ENCODE data around the gene SORL1. TPM values are rescaled to one million over a fixed set of nuclear protein-coding genes. Genes with fewer than 3 reads are reported as not detected.

The SORL1 gene
- total RNA-seq, 2 experiments from 2014 or later: 228 to 411 TPM

GRCh38 chr11:121555121-121555520 is 103.0 kb downstream of the SORL1 start:
- Histone ChIP-seq H3K9me3 (ENCODE audit: low read length) (no peaks in the 10 kb centered on the region), H3K79me2 (ENCODE audit: insufficient read depth, low read depth, low read length) (peaks cover 18% of the 10 kb centered on the region; the same call in 1 of the 2 replicates), H3K36me3 (ENCODE audit: insufficient read depth, low read length) (peaks cover 100% of the 10 kb centered on the region), H2AFZ (ENCODE audit: low read length) (no peak overlapping the region), H3K27ac (ENCODE audit: low read depth, low read length, poor library complexity, severe bottlenecking) (no peak overlapping the region), H3K4me3 (ENCODE audit: low read depth, low read length, poor library complexity, severe bottlenecking) (no peak overlapping the region), H4K20me1 (ENCODE audit: insufficient read depth, low read length) (no peaks in the 10 kb centered on the region), H3K9me2 (ENCODE audit: insufficient read depth, low read length) (no peaks in the 10 kb centered on the region), H3K4me1 (ENCODE audit: insufficient read depth, low read length, poor library complexity, severe bottlenecking) (no peaks in the 10 kb centered on the region), H3K4me2 (ENCODE audit: low read length) (no peak overlapping the region)
- DNase-seq (ENCODE audit: low spot score): no peak
- ChIA-PET CTCF (ENCODE audit: unreplicated experiment) (no interaction called here), POLR2A (interaction anchor here (0.6 to 2.0 kb wide), 2 partner anchors 11 to 26 kb away, joined by 3 to 8 read pairs; no protein-coding TSS in a partner anchor)
- TF ChIP-seq EZH2phosphoT487 (IDR thresholded peaks at IDR 0.05; ENCODE audit: borderline replicate concordance, low read depth, low read length): no peak
- TF ChIP-seq, protein P1, sequence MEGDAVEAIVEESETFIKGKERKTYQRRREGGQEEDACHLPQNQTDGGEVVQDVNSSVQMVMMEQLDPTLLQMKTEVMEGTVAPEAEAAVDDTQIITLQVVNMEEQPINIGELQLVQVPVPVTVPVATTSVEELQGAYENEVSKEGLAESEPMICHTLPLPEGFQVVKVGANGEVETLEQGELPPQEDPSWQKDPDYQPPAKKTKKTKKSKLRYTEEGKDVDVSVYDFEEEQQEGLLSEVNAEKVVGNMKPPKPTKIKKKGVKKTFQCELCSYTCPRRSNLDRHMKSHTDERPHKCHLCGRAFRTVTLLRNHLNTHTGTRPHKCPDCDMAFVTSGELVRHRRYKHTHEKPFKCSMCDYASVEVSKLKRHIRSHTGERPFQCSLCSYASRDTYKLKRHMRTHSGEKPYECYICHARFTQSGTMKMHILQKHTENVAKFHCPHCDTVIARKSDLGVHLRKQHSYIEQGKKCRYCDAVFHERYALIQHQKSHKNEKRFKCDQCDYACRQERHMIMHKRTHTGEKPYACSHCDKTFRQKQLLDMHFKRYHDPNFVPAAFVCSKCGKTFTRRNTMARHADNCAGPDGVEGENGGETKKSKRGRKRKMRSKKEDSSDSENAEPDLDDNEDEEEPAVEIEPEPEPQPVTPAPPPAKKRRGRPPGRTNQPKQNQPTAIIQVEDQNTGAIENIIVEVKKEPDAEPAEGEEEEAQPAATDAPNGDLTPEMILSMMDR (conservative IDR thresholded peaks at IDR 0.05; ENCODE audit: low read length): no peak
- intact Hi-C loops (cut with micrococcal nuclease; ENCODE audit: unreplicated experiment): no loop called here
- BruUV-seq (replicated peaks): no TSS peak

DNA sequence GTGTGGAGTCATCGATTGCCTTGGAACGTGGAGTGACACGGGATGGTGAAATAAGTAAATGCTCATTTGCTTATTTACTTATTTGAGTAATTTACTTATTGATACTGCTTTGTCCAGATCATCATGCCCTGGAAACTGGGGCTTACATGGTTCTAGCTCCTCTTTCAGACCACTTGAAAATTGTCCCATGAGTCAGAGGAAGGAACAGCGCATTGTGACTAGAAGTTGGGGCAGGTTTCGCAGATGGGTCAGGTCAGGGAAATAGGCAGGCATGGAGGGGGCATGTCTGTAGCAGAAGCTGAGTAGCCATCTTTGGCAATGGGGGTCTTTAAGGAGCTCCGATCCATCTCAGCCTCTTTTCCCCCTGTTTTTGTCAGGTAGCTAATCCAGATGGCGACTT is 104.8 kb downstream of the SORL1 start:
- no peak overlapping the region for H2AFZ ChIP-seq (ENCODE audit: low read length)
- intact Hi-C loops (cut with micrococcal nuclease; ENCODE audit: unreplicated experiment): no loop called here
- no peaks in the 10 kb centered on the region for H3K9me3 ChIP-seq (ENCODE audit: low read length)
- H3K27ac ChIP-seq (ENCODE audit: low read depth, low read length, poor library complexity, severe bottlenecking): no peak overlapping the region
- POLR2A ChIA-PET: interaction anchor here (1.0 to 2.1 kb wide), 2 partner anchors 10 to 126 kb away, joined by 3 to 9 read pairs; no protein-coding TSS in a partner anchor
- H3K36me3 ChIP-seq (ENCODE audit: insufficient read depth, low read length): peaks cover 100% of the 10 kb centered on the region
- CTCF ChIA-PET (ENCODE audit: unreplicated experiment): no interaction called here
- H3K4me2 ChIP-seq (ENCODE audit: low read length): no peak overlapping the region
- no peak for DNase-seq (ENCODE audit: low spot score)
- no peaks in the 10 kb centered on the region for H4K20me1 ChIP-seq (ENCODE audit: insufficient read depth, low read length)
- no peak for TF ChIP-seq EZH2phosphoT487 (IDR thresholded peaks at IDR 0.05; ENCODE audit: borderline replicate concordance, low read depth, low read length)
- TF ChIP-seq, protein P1 (conservative IDR thresholded peaks at IDR 0.05; ENCODE audit: low read length): no peak
- H3K9me2 ChIP-seq (ENCODE audit: insufficient read depth, low read length): no peaks in the 10 kb centered on the region
- no peak overlapping the region for H3K4me3 ChIP-seq (ENCODE audit: low read depth, low read length, poor library complexity, severe bottlenecking)
- peaks cover 6% of the 10 kb centered on the region for H3K4me1 ChIP-seq (ENCODE audit: insufficient read depth, low read length, poor library complexity, severe bottlenecking)
- H3K79me2 ChIP-seq (ENCODE audit: insufficient read depth, low read depth, low read length): peaks cover 33% of the 10 kb centered on the region; the same call in 1 of the 2 replicates
- no TSS peak for BruUV-seq (replicated peaks)

DNA sequence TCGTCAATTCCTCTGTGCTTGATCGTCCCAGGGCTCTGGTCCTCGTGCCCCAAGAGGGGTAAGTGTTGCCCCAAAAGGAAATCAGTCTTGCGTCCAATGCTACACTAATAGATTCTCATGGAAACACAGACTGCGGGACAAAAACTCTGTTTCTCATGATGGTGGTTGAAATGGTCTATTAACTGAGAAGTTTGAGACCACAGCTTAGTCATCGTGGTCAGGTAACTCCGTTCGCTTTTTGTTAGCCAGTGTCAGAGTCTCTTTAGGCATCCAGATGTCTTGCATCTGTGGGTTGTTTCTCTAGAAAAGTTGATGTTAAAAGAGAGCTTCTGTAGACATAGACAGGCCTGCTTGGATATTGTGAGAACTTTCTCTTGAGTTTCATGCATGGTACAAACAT is 105.2 kb downstream of the SORL1 start:
- Histone ChIP-seq H2AFZ (ENCODE audit: low read length) (no peak overlapping the region), H3K79me2 (ENCODE audit: insufficient read depth, low read depth, low read length) (peaks cover 37% of the 10 kb centered on the region; the same call in 1 of the 2 replicates), H3K4me2 (ENCODE audit: low read length) (no peak overlapping the region), H3K27ac (ENCODE audit: low read depth, low read length, poor library complexity, severe bottlenecking) (no peak overlapping the region), H3K4me3 (ENCODE audit: low read depth, low read length, poor library complexity, severe bottlenecking) (no peak overlapping the region), H3K36me3 (ENCODE audit: insufficient read depth, low read length) (peaks cover 100% of the 10 kb centered on the region), H4K20me1 (ENCODE audit: insufficient read depth, low read length) (no peaks in the 10 kb centered on the region), H3K9me2 (ENCODE audit: insufficient read depth, low read length) (no peaks in the 10 kb centered on the region), H3K4me1 (ENCODE audit: insufficient read depth, low read length, poor library complexity, severe bottlenecking) (peaks cover 6% of the 10 kb centered on the region), H3K9me3 (ENCODE audit: low read length) (no peaks in the 10 kb centered on the region)
- TF ChIP-seq EZH2phosphoT487 (IDR thresholded peaks at IDR 0.05; ENCODE audit: borderline replicate concordance, low read depth, low read length): no peak
- TF ChIP-seq, protein P1 (conservative IDR thresholded peaks at IDR 0.05; ENCODE audit: low read length): no peak
- CTCF ChIA-PET (ENCODE audit: unreplicated experiment): no interaction called here
- POLR2A ChIA-PET: interaction anchor here (0.6 to 2.1 kb wide), 4 partner anchors 9 to 127 kb away, joined by 3 to 9 read pairs (median 3); no protein-coding TSS in a partner anchor
- DNase-seq (ENCODE audit: low spot score): no peak
- intact Hi-C loops (cut with micrococcal nuclease; ENCODE audit: unreplicated experiment): no loop called here
- BruUV-seq (replicated peaks): no TSS peak

All from OCI-LY7 (cell line).